22Rv1 (cell line): ENCODE data around the gene RUSC2.
"Not testable (repeated sequence)": the region's sequence is repeated elsewhere in the genome, so short reads cannot be mapped to it uniquely, and the experiment has no call there.

Experiments
- ZFX ChIP-seq: fragments of 450-650 bp; IDR thresholded peaks from 2 replicates; pipeline ENCODE4 v1.6.1; 2017; ENCODE audit warnings: antibody characterized with exemption, borderline replicate concordance
- TF ChIP-seq, protein P1 (sequence below): fragments of 450-650 bp; IDR thresholded peaks from 2 replicates; pipeline ENCODE4 v1.5.1; 2017; ENCODE audit warnings: mild to moderate bottlenecking

DNA sequence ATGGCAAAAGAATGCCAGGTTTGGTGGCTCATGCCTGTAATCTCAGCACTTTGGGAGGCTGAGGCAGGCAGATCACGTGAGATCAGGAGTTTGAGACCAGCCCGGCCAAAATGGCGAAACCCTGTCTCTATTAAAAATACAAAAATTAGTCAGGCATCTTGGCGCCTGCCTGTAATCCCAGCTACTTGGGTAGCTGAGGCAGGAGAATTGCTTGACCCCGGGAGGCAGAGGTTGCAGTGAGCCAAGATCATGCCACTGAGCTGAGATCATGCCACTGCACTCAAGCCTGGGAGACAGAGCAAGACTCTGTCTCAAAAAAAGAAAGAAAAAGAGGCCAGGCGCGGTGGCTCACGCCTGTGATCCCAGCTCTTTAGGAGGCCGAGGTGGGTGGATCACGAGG is 8.3 kb downstream of the RUSC2 start:
- TF ChIP-seq, protein P1, sequence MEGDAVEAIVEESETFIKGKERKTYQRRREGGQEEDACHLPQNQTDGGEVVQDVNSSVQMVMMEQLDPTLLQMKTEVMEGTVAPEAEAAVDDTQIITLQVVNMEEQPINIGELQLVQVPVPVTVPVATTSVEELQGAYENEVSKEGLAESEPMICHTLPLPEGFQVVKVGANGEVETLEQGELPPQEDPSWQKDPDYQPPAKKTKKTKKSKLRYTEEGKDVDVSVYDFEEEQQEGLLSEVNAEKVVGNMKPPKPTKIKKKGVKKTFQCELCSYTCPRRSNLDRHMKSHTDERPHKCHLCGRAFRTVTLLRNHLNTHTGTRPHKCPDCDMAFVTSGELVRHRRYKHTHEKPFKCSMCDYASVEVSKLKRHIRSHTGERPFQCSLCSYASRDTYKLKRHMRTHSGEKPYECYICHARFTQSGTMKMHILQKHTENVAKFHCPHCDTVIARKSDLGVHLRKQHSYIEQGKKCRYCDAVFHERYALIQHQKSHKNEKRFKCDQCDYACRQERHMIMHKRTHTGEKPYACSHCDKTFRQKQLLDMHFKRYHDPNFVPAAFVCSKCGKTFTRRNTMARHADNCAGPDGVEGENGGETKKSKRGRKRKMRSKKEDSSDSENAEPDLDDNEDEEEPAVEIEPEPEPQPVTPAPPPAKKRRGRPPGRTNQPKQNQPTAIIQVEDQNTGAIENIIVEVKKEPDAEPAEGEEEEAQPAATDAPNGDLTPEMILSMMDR, result not testable (repeated sequence)
- not testable (repeated sequence) for TF ChIP-seq ZFX
